Neural cell (in vitro differentiated cells): ENCODE results near the gene SLC6A19.

Source experiments
- EZH2 ChIP-seq: fragments of 200-600, 300-800 bp; shearing (Covaris generic), sonication (generic); IDR thresholded peaks from 2 replicates; pipeline ENCODE4 v1.6.1; 2014; ENCODE audit warnings: antibody characterized with exemption, low read length, borderline replicate concordance, mild to moderate bottlenecking; ENCODE audit not compliant: insufficient read depth, poor library complexity, severe bottlenecking
- POLR2AphosphoS5 ChIP-seq: IDR thresholded peaks from 2 replicates; pipeline ENCODE4 v1.6.1; 2012
- REST ChIP-seq: IDR thresholded peaks from 2 replicates; pipeline ENCODE4 v1.6.1; 2012; ENCODE audit warnings: borderline replicate concordance
- SMC3 ChIP-seq: fragments of 450-650 bp; conservative IDR thresholded peaks from 2 replicates; pipeline ENCODE4 v1.6.1; 2014; ENCODE audit warnings: antibody characterized with exemption, mild to moderate bottlenecking, moderate library complexity; ENCODE audit not compliant: poor library complexity
- TAF1 ChIP-seq: IDR thresholded peaks from 2 replicates; pipeline ENCODE4 v1.6.1; 2012; ENCODE audit warnings: low read depth
- TF ChIP-seq, protein P1 (sequence below): fragments of 450-650 bp; IDR thresholded peaks from 2 replicates; pipeline ENCODE4 v1.5.1; 2014; ENCODE audit warnings: antibody characterized with exemption, mild to moderate bottlenecking, moderate library complexity; ENCODE audit not compliant: poor library complexity, severe bottlenecking

GRCh38 chr5:1254196-1254595 lies 52.8 kb downstream of the SLC6A19 start:
- TF ChIP-seq, protein P1, sequence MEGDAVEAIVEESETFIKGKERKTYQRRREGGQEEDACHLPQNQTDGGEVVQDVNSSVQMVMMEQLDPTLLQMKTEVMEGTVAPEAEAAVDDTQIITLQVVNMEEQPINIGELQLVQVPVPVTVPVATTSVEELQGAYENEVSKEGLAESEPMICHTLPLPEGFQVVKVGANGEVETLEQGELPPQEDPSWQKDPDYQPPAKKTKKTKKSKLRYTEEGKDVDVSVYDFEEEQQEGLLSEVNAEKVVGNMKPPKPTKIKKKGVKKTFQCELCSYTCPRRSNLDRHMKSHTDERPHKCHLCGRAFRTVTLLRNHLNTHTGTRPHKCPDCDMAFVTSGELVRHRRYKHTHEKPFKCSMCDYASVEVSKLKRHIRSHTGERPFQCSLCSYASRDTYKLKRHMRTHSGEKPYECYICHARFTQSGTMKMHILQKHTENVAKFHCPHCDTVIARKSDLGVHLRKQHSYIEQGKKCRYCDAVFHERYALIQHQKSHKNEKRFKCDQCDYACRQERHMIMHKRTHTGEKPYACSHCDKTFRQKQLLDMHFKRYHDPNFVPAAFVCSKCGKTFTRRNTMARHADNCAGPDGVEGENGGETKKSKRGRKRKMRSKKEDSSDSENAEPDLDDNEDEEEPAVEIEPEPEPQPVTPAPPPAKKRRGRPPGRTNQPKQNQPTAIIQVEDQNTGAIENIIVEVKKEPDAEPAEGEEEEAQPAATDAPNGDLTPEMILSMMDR = no peak
- TF ChIP-seq EZH2 (no peak), POLR2AphosphoS5 (no peak), REST (no peak), TAF1 (no peak), SMC3 (no peak)
